MM.1S (cell line): ENCODE data around the gene TREX2.

Experiments
- DNase-seq: peaks from one replicate; pipeline ENCODE4 v3.0.0-alpha.2; 2015
- H2AFZ ChIP-seq: fragments of 300-600 bp; sonication (generic); 2 replicates; pipeline ENCODE4 v1.6.0; 2016; ENCODE audit warnings: antibody characterized with exemption, low read length
- H3F3A ChIP-seq: fragments of 300-600 bp; sonication (generic); 2 replicates; pipeline ENCODE4 v1.6.1; 2016; ENCODE audit warnings: mild to moderate bottlenecking, antibody characterized with exemption, low read length, moderate library complexity, mixed read lengths; ENCODE audit not compliant: insufficient read depth
- H3K27ac ChIP-seq: fragments of 300-600 bp; sonication (generic); 2 replicates; pipeline ENCODE4 v1.5.1; 2016; ENCODE audit warnings: mild to moderate bottlenecking, low read length
- H3K27me3 ChIP-seq: fragments of 300-600 bp; sonication (generic); replicated peaks from 2 replicates; pipeline ENCODE4 v1.6.0; 2016; ENCODE audit warnings: low read length; ENCODE audit not compliant: insufficient read depth
- H3K36me3 ChIP-seq: fragments of 300-600 bp; sonication (generic); replicated peaks from 2 replicates; pipeline ENCODE4 v1.6.1; 2016; ENCODE audit warnings: mild to moderate bottlenecking, low read length, mixed read lengths; ENCODE audit not compliant: insufficient read depth
- H3K4me1 ChIP-seq: fragments of 300-600 bp; sonication (generic); 2 replicates; pipeline ENCODE4 v1.6.1; 2016; ENCODE audit warnings: low read length, mixed read lengths
- H3K4me2 ChIP-seq: fragments of 300-600 bp; sonication (generic); 2 replicates; pipeline ENCODE4 v1.6.0; 2016; ENCODE audit warnings: low read depth, low read length
- H3K4me3 ChIP-seq: fragments of 300-600 bp; sonication (generic); 2 replicates; pipeline ENCODE4 v1.5.1; 2016; ENCODE audit warnings: low read length, mixed read lengths
- H3K79me2 ChIP-seq: fragments of 300-600 bp; sonication (generic); 2 replicates; pipeline ENCODE4 v1.6.1; 2016; ENCODE audit warnings: mixed run types, low read length, mixed read lengths
- H3K9ac ChIP-seq: fragments of 300-600 bp; sonication (generic); 2 replicates; pipeline ENCODE4 v1.6.1; 2016; ENCODE audit warnings: low read length, mixed read lengths
- H3K9me2 ChIP-seq: fragments of 300-600 bp; sonication (generic); replicated peaks from 2 replicates; pipeline ENCODE4 v1.6.1; 2016; ENCODE audit warnings: mild to moderate bottlenecking, low read length, mixed read lengths; ENCODE audit not compliant: insufficient read depth
- H3K9me3 ChIP-seq: fragments of 300-600 bp; sonication (generic); replicated peaks from 2 replicates; pipeline ENCODE4 v1.6.1; 2016; ENCODE audit warnings: mild to moderate bottlenecking, low read length, mixed read lengths; ENCODE audit not compliant: insufficient read depth
- H4K20me1 ChIP-seq: fragments of 300-600 bp; sonication (generic); 2 replicates; pipeline ENCODE4 v1.6.1; 2016; ENCODE audit warnings: mild to moderate bottlenecking, low read length, moderate library complexity, mixed read lengths; ENCODE audit not compliant: insufficient read depth
- EZH2 ChIP-seq: fragments of 300-600 bp; sonication (generic); optimal IDR thresholded peaks from 2 replicates; pipeline ENCODE3; 2017; ENCODE audit warnings: low read depth, mild to moderate bottlenecking, antibody characterized with exemption, low read length, mixed read lengths
- EZH2phosphoT487 ChIP-seq: fragments of 300-600 bp; sonication (generic); IDR thresholded peaks from 2 replicates; pipeline ENCODE4 v1.6.1; 2018; ENCODE audit warnings: antibody characterized with exemption, low read length
- TF ChIP-seq, protein P1 (sequence below): fragments of 300-600 bp; sonication (generic); IDR thresholded peaks from 2 replicates; pipeline ENCODE4 v1.5.1; 2016; ENCODE audit warnings: antibody characterized with exemption, low read length, mixed read lengths

TREX2 gene

DNA sequence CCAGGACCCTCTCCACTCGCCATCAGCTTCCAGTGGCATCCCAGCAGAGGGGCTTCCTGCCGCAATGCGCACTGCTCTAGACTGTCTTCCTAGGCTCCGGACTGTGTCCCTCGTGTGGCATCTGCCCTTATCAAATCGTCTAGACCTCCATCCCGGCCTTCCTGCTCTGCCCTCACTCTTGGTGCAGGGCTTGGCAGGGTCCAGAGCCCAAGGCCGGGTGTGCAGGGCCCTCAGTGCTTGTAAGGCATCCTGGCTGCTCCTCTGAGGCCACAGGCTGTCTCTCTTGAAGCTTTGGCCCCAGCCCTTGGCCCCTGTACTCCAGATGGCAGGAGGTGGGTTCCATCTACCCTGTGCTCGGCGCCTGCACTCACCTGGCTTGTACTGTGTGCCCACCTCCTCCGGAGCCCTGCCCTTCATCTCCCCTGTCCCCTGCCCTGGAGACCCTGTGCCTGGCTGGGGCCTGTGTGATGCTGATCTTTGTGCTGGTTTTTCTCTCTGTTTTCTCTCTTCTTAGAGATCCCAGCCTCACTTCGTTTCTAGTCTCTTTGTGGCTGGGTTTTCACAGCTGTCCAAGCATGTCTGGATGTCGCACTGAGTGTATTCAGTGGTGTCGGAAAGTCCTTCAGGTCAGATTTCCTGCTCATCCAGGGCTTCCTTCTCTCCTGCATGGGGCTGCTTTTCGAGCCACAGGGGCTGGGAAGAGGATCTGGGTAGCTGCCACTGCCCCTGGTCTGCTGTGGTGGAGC lies 3.7 kb upstream of the TREX2 start:
- Histone ChIP-seq H3K27me3 (no peaks in the 10 kb centered on the region), H3K4me2 (no peak overlapping the region), H3K27ac (no peak overlapping the region), H3K79me2 (no peaks in the 10 kb centered on the region), H3F3A (no peaks in the 10 kb centered on the region), H2AFZ (no peak overlapping the region), H3K9ac (no peak overlapping the region), H4K20me1 (no peaks in the 10 kb centered on the region), H3K9me3 (no peaks in the 10 kb centered on the region), H3K36me3 (no peaks in the 10 kb centered on the region), H3K4me1 (no peaks in the 10 kb centered on the region), H3K4me3 (no peak overlapping the region), H3K9me2 (no peaks in the 10 kb centered on the region)
- no peak for DNase-seq
- no peak for TF ChIP-seq EZH2phosphoT487
- TF ChIP-seq EZH2: no peak
- TF ChIP-seq, protein P1, sequence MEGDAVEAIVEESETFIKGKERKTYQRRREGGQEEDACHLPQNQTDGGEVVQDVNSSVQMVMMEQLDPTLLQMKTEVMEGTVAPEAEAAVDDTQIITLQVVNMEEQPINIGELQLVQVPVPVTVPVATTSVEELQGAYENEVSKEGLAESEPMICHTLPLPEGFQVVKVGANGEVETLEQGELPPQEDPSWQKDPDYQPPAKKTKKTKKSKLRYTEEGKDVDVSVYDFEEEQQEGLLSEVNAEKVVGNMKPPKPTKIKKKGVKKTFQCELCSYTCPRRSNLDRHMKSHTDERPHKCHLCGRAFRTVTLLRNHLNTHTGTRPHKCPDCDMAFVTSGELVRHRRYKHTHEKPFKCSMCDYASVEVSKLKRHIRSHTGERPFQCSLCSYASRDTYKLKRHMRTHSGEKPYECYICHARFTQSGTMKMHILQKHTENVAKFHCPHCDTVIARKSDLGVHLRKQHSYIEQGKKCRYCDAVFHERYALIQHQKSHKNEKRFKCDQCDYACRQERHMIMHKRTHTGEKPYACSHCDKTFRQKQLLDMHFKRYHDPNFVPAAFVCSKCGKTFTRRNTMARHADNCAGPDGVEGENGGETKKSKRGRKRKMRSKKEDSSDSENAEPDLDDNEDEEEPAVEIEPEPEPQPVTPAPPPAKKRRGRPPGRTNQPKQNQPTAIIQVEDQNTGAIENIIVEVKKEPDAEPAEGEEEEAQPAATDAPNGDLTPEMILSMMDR: no peak

DNA sequence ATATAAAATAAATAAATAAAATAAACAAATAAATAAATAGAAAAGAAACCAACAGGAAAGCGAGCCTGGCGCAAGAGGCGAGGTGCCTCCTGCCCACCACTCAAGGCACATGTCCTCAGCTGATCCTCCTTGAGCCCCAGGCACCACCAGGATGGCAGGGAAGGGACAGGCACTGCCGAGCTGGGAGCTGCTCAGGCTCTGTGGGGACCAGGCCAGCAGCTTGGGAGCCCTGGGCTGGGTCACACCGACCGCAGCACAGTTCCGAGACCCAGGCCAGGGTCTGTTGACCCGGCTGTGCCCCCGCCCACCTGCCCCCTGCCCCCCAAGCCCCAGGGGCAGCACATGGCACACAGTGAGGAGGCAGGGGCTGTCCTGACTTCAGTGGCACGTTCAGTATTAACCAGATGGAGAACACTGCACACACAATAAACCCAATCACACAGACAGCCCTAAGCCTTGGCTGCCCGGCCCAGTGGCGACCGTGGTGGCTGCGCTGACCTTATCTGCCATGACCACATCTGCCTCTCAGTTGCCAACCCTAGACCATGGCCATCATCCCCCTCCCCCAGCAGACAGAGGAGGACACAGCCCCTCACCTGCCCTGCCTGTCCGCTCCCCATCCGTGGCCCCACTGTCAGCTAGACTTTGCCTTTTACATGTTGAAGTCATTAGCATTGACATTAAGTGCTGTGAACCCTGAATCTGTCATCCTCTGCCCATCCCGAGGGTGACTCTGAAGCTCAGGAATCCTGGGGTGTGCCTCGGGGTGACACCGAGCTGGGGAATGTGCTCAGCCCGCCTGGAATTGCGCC lies 2.9 kb upstream of the TREX2 start:
- Histone ChIP-seq H3K9me3 (no peaks in the 10 kb centered on the region), H2AFZ (no peak overlapping the region), H3K36me3 (no peaks in the 10 kb centered on the region), H3K4me2 (no peak overlapping the region), H3K27ac (no peak overlapping the region), H3K27me3 (no peaks in the 10 kb centered on the region), H3F3A (no peaks in the 10 kb centered on the region), H4K20me1 (no peaks in the 10 kb centered on the region), H3K4me1 (no peaks in the 10 kb centered on the region), H3K4me3 (no peak overlapping the region), H3K79me2 (no peaks in the 10 kb centered on the region), H3K9ac (no peak overlapping the region), H3K9me2 (no peaks in the 10 kb centered on the region)
- TF ChIP-seq, protein P1: no peak
- TF ChIP-seq EZH2 (no peak), EZH2phosphoT487 (no peak)
- no peak for DNase-seq

DNA sequence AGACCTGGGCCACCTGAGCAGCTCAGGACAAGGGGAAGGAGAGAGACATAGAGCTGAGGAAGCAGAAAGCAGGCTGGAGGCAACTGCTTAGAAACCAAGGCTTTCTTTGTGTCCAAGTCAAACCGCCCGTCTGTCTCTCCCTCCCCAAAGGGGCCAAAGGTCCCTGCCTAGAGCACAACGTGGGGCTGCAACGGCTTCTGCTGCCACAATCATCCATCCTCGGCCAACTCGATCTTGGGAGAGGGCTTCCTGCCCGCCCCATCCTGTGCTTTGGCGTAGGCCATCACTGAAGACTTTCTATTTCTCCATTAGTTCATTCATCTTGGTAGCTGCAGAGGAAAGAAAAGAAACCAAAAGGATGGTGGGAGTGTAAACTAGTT lies 1.7 kb upstream of the TREX2 start:
- Histone ChIP-seq H3K36me3 (no peaks in the 10 kb centered on the region), H4K20me1 (no peaks in the 10 kb centered on the region), H3K4me1 (no peaks in the 10 kb centered on the region), H3F3A (no peaks in the 10 kb centered on the region), H3K27ac (no peak overlapping the region), H2AFZ (no peak overlapping the region), H3K79me2 (no peaks in the 10 kb centered on the region), H3K9me3 (no peaks in the 10 kb centered on the region), H3K4me2 (no peak overlapping the region), H3K27me3 (no peaks in the 10 kb centered on the region), H3K9me2 (no peaks in the 10 kb centered on the region), H3K9ac (no peak overlapping the region), H3K4me3 (no peak overlapping the region)
- no peak for DNase-seq
- TF ChIP-seq, protein P1: no peak
- no peak for TF ChIP-seq EZH2
- no peak for TF ChIP-seq EZH2phosphoT487
